Left colon (tissue), 2 donors: Measurements from ENCODE around the gene ZNF664. TPM values are rescaled to one million over a fixed set of nuclear protein-coding genes. Genes with fewer than 3 reads are reported as not detected.

Source experiments
- ATAC-seq: fragments of 200-7000 bp; cut with Tn5 transposase; one replicate; pipeline ENCODE4 v1.9.1; 2020; ENCODE audit warnings: mild to moderate bottlenecking, moderate library complexity
- DNase-seq, 2 donors: peaks; one replicate each; pipeline ENCODE4 v3.0.0-alpha.2; 2020
- intact Hi-C, 2 donors: fragments of 100-400 bp; cut with DNase I in 1 of 2; cut with micrococcal nuclease in 1 of 2; formaldehyde crosslinking; loops; one replicate each; pipeline versions ENCODE4 v1.11.2 to v1.14.0; 2022; cut with DNase I, micrococcal nuclease
- total RNA-seq, 2 donors: library from RNA; stranded (reverse); fragmentation: NEBNext Ultra II Directional; extraction: Animal tissue kit (Norgen Biotek cat#: 25700); gene quantifications; one replicate each; pipeline ENCODE4 v1.2.1, GENCODE V29; 2021
- donor health status: DM: no; HTN: no; CAD: no.
- donor health status: DM: yes; HTN: yes; CAD: no.

Gene ZNF664
- total RNA-seq, 2 donors from 2014 or later: 111 to 138 TPM

GRCh38 chr12:123998991-123999359 lies 26.0 kb downstream of the ZNF664 start:
- ATAC-seq: no peak
- intact Hi-C loops: no loop called here
- DNase-seq: no peak

- intact Hi-C loops: no loop called here
- ATAC-seq: no peak
These were observed 27.1 kb downstream of the ZNF664 start for GRCh38 chr12:124000111-124000510.

DNA sequence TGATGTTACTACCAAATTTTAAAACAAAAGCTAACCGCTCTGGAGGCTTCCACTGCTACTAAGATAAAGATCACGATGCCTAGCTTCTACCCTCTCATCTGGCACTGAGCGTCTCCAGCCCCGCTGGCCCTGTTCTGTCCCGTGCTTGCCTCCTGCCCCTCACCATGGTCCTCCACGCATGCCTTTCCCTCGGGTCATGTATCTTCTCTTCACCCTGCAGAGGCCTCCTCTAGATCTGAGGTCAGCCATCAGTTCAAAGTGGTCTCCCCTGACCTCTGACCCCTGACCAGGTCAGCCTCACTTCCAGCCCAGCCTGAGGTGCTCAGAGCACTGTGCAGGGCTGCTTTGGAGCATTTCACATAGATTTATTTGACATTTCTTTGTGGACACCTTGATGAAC lies 28.3 kb downstream of the ZNF664 start:
- ATAC-seq (no peak), DNase-seq (no peak)
- intact Hi-C loops: no loop called here

More at GRCh38 chr12:124000111-124000510, 27.1 kb downstream of the ZNF664 start:
- DNase-seq: no peak

DNA sequence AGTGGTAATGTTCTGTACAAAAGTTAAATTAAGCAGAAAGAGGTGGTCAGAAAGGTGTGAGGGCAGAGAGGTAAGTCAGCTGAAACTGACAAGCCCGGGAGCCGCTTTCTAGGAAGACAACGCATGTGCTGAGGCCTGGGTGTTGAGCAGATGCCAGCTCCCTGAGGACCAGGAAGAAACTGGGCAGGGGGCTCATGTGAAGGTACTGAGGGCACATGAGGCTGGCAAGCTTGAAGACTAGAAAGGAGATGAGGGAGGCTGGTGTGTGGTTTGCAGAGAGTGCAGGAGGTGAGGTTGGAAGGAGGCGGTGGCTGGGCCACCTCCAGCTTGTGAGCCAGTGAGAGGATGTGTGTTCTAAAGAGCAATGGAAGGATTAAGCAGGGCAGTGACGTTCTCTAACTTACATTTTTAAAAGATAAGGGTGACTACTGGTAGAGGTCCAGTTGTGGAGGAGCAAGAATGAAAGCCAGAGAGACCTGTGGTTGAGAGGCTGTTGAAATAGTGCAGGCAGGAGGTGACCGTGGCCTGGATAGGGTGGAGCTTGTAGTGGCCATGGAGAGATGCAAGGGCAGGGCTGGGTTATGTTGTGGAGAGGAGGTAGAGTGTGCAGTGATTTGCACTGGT lies 29.1 kb downstream of the ZNF664 start:
- DNase-seq (no peak), ATAC-seq (no peak)
- intact Hi-C loops: no loop called here

- intact Hi-C loops: no loop called here
- DNase-seq (no peak), ATAC-seq (no peak)
These were observed 29.6 kb downstream of the ZNF664 start for GRCh38 chr12:124002654-124003053.

DNA sequence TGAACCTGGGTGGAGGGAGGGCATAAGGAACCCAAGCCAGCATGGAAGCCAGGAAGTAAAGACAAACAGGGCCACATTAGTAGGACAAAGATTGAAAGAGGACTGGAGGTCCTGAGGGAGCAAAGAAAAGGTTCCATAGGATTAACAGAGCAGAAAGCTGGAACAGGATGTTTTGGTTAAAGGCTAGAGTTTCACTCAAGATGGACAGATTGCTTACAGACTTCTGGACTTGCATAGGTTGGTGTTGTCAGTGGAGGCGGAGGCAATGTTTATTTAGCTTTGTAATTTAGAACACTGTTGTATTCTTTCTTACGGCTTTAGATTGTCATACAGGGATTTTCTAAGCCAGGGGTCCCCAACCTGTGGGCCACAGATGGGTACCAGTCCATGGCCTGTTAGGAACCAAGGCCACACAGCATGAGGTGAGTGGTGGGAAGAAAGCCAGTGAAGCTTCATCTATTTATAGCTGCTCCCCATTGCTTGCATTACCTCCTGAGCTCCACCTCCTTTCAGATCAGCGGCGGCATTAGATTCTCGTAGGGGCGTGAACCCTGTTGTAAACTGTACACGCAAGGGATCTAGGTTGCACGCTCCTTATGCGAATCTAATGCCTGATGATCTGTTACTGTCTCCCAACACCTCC lies 31.3 kb downstream of the ZNF664 start:
- DNase-seq (no peak), ATAC-seq (no peak)
- intact Hi-C loops: no loop called here

DNA sequence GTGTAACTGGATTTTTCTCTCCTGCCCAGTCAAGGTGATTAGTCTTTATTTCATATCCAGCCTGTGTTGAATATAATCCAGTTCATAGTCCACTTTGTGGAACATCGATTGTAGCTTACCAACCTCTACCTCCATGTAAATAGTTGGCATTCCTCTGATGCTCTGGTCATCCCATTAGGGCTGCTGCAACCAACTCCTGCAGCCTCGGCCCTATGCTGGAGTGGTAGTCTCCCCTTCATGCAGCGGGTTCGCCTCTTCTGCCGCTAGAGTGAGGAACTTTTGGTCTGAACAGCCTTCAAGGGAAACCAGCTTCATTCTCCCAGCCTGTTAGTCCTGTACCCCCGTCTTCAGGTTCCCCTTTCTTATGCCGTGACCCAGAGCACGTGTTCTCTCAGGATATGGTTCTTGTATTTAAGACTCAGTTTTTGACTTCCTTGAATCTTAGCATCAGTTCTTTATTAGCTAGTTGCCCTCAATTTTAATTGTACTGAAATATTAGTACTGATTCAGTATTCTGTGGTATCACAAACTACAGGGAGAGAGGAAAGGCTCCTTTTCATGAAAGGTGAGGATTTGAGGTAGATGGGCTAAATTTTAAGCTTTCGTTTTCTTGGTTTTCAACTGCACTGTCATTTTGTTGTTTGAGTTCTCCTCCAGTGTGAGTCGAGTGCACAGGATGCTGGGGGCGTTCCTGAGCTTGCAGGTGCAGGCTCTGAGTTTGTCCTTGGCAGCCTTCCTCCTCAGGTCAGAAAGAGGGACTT lies 33.2 kb downstream of the ZNF664 start:
- DNase-seq (no peak), ATAC-seq (no peak)
- intact Hi-C loops: no loop called here

DNA sequence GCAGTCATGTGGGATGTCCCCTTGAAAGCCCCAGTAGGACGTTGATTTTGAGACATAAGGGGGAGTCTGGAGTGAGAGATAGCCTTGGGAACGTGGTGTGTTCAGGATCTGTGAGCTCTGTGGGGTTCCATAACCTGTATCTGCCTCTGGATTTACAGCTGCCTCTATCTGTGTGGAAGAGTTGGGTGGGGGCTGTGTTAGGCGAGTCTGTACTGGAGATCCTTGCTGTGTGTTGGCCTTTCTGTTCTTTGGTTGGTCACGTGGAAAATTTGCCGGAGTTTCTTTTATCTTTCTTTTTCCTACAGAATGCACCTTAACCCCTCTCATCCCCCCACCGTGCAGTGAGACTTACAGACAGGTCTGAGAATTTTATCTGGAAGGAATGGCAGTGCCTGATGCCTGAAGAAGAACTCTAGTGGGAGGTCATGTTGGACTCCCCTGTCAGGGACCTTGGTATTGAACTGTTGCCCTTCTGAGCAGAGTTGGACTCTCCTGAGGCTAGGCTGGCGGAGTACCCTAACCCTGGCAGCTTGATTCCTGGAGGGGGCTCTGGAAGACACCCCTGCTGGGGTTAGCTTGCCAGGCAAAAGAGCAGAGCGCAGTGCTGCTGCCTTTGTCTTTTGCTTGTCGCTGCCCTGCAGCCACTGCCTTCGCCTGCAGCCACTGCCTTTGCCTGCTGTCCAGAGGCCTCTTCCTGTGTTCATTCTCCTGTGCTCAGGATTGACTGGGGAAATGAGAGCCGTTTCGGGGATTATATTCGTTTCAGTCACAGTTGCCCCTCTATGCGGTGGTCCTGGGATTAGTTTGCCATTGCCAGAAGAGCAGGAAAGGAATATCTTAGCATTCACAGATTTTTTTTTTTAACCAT lies 34.1 kb downstream of the ZNF664 start:
- DNase-seq: no peak
- no peak for ATAC-seq
- intact Hi-C loops: no loop called here

- no peak for ATAC-seq
- DNase-seq: no peak
- intact Hi-C loops: no loop called here
These were observed 35.0 kb downstream of the ZNF664 start for GRCh38 chr12:124007826-124008570.

DNA sequence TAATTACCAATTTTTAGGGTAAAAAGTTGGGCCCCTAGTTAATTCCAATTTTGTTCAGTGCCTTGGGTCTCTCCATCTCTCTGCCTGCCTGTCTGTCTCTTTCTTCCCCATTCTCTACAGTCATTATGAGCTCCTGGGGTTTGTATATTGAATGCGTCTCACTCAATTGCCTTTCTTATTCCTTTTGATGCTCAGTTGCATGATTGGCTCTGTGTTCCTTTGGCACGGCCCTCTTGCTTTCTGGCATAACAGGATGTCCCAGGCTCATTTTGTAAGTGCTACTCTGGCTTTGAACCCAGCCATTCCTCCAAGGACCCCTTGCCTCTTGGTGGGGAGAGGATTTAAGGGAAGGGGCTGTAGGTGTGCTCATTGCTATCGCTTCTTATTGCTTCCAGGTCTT lies 35.6 kb downstream of the ZNF664 start:
- intact Hi-C loops: no loop called here
- DNase-seq (no peak), ATAC-seq (no peak)

- ATAC-seq (no peak), DNase-seq (no peak)
- intact Hi-C loops: no loop called here
These were observed 36.8 kb downstream of the ZNF664 start for GRCh38 chr12:124009781-124010180.

- intact Hi-C loops: no loop called here
- ATAC-seq: no peak
These were observed 37.7 kb downstream of the ZNF664 start for GRCh38 chr12:124010687-124011086.

GRCh38 chr12:124011435-124012115 lies 38.6 kb downstream of the ZNF664 start:
- intact Hi-C loops: no loop called here
- ATAC-seq: no peak
- DNase-seq: no peak

More at GRCh38 chr12:124010687-124011086, 37.7 kb downstream of the ZNF664 start:
- no peak for DNase-seq

DNA sequence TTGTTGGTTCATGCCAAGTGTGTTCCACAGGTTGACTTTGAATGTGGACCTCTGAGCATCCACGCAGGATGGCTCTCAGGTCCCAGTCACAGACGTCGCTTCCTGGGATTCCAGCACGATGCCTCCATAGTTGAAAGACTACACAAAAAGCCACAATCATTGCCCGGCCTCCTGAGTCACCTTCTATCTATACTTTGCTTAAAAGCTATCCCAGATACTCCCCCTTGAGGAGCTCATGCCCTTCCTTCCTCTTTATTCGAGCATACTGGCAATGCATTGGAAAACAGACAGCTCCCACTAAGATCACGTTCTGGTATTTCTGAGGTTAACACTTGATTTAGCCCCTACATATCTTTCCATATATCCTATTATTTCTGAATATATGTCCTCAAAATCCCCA lies 40.1 kb downstream of the ZNF664 start:
- ATAC-seq (no peak), DNase-seq (no peak)
- intact Hi-C loops: no loop called here

- DNase-seq (no peak), ATAC-seq (peak; percentile 31)
- intact Hi-C loops: no loop called here
These were observed 42.8 kb downstream of the ZNF664 start for GRCh38 chr12:124015494-124016461.

- ATAC-seq (no peak), DNase-seq (no peak)
- intact Hi-C loops: no loop called here
These were observed 44.0 kb downstream of the ZNF664 start for GRCh38 chr12:124017064-124017463.

- DNase-seq (no peak), ATAC-seq (no peak)
- intact Hi-C loops: no loop called here
These were observed 45.5 kb downstream of the ZNF664 start for GRCh38 chr12:124018539-124018938.
